Measurements from ENCODE around the gene SUSD4.

- no peak for TF ChIP-seq EP300 (IDR thresholded peaks at IDR 0.05)
- no peak for TF ChIP-seq HOXA7 (CRISPR knock-in tag; IDR thresholded peaks at IDR 0.05)
- no peak for TF ChIP-seq POLR2A (IDR thresholded peaks at IDR 0.05; ENCODE audit: low read length)
- TF ChIP-seq, protein P1, sequence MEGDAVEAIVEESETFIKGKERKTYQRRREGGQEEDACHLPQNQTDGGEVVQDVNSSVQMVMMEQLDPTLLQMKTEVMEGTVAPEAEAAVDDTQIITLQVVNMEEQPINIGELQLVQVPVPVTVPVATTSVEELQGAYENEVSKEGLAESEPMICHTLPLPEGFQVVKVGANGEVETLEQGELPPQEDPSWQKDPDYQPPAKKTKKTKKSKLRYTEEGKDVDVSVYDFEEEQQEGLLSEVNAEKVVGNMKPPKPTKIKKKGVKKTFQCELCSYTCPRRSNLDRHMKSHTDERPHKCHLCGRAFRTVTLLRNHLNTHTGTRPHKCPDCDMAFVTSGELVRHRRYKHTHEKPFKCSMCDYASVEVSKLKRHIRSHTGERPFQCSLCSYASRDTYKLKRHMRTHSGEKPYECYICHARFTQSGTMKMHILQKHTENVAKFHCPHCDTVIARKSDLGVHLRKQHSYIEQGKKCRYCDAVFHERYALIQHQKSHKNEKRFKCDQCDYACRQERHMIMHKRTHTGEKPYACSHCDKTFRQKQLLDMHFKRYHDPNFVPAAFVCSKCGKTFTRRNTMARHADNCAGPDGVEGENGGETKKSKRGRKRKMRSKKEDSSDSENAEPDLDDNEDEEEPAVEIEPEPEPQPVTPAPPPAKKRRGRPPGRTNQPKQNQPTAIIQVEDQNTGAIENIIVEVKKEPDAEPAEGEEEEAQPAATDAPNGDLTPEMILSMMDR (IDR thresholded peaks at IDR 0.05): no peak
- no peak for TF ChIP-seq FOSB (CRISPR knock-in tag; IDR thresholded peaks at IDR 0.05)
- TF ChIP-seq, protein P2, sequence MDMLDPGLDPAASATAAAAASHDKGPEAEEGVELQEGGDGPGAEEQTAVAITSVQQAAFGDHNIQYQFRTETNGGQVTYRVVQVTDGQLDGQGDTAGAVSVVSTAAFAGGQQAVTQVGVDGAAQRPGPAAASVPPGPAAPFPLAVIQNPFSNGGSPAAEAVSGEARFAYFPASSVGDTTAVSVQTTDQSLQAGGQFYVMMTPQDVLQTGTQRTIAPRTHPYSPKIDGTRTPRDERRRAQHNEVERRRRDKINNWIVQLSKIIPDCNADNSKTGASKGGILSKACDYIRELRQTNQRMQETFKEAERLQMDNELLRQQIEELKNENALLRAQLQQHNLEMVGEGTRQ (IDR thresholded peaks at IDR 0.05): no peak
- no peak for TF ChIP-seq KDM1A (IDR thresholded peaks at IDR 0.05; ENCODE audit: low read depth)
- TF ChIP-seq TP53 (CRISPR knock-in tag; IDR thresholded peaks at IDR 0.05): no peak
- TF ChIP-seq, protein P3, sequence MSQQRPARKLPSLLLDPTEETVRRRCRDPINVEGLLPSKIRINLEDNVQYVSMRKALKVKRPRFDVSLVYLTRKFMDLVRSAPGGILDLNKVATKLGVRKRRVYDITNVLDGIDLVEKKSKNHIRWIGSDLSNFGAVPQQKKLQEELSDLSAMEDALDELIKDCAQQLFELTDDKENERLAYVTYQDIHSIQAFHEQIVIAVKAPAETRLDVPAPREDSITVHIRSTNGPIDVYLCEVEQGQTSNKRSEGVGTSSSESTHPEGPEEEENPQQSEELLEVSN (IDR thresholded peaks at IDR 0.05; ENCODE audit: borderline replicate concordance, low read depth): no peak
- TF ChIP-seq POLR2AphosphoS2 (conservative IDR thresholded peaks at IDR 0.05; ENCODE audit: low read length): no peak
- TF ChIP-seq REST (IDR thresholded peaks at IDR 0.05): no peak
Measured at GRCh38 chr1:223307544-223307943, 56.4 kb downstream of the SUSD4 start.

All from A549 (cell line).